HEK293 (cell line): Measurements from ENCODE around the gene NTN5.

ENCODE experiments used
- CTCF ChIA-PET: fragments of 350-600 bp; formaldehyde crosslinking; extraction: SDS; loops from one replicate; lab custom pipeline; 2021; ENCODE audit warnings: antibody characterized with exemption; lab: Yijun Ruan, JAX
- POLR2A ChIA-PET: fragments of 300-600 bp; formaldehyde crosslinking; extraction: SDS; loops from one replicate; lab custom pipeline; 2020; ENCODE audit warnings: antibody characterized with exemption, inconsistent platforms; lab: Yijun Ruan, JAX
- H3K27ac ChIP-seq: fragments of 200-500 bp; sonication (Bioruptor generic); 2 replicates; pipeline ENCODE4 v1.5.1; 2014; ENCODE audit warnings: low read depth, low read length, control low read depth, inconsistent platforms; ENCODE audit errors: extremely low read depth
- H3K36me3 ChIP-seq, 2 experiments: fragments of 200-500 bp in 1 of 2; sonication (Bioruptor generic) in 1 of 2; 1 replicate in 1 of 2; 2 replicates in 1 of 2; pipeline ENCODE4 v1.5.1; 2014 to 2017; ENCODE audit warnings: inconsistent platforms in 2 of 2, low read length in 2 of 2; ENCODE audit not compliant: control insufficient read depth in 2 of 2, insufficient read depth in 1 of 2
- H3K4me1 ChIP-seq: fragments of 200-500 bp; sonication (Bioruptor generic); 2 replicates; pipeline ENCODE4 v1.5.1; 2014; ENCODE audit warnings: mild to moderate bottlenecking, low read length, inconsistent platforms; ENCODE audit not compliant: control insufficient read depth, insufficient read depth
- H3K4me3 ChIP-seq: 2 replicates; pipeline ENCODE4 v1.5.1; 2011; ENCODE audit warnings: low read depth, mild to moderate bottlenecking, control low read depth, low read length, moderate library complexity
- H3K9me3 ChIP-seq: fragments of 200-500 bp; sonication (Bioruptor generic); 2 replicates; pipeline ENCODE4 v1.5.1; 2014; ENCODE audit warnings: low read depth, low read length, inconsistent platforms; ENCODE audit not compliant: control insufficient read depth, insufficient read depth
- BCL6B ChIP-seq: fragments of 450-650 bp; formaldehyde crosslinking; IDR thresholded peaks from 2 replicates; pipeline ENCODE4 v1.5.1; 2017; ENCODE audit warnings: missing biosample characterization, missing genetic modification characterization
- EGR2 ChIP-seq: fragments of 450-650 bp; formaldehyde crosslinking; IDR thresholded peaks from 2 replicates; pipeline ENCODE4 v1.5.1; 2016; ENCODE audit warnings: low read depth, missing biosample characterization, missing genetic modification characterization
- KLF1 ChIP-seq: fragments of 450-650 bp; formaldehyde crosslinking; IDR thresholded peaks from 2 replicates; pipeline ENCODE4 v1.5.1; 2016; ENCODE audit warnings: missing biosample characterization, missing genetic modification characterization
- PRDM1 ChIP-seq: fragments of 450-650 bp; formaldehyde crosslinking; IDR thresholded peaks from 2 replicates; pipeline ENCODE4; 2016; ENCODE audit warnings: missing biosample characterization, missing genetic modification characterization
- ZBTB10 ChIP-seq: fragments of 450-650 bp; formaldehyde crosslinking; IDR thresholded peaks from 2 replicates; pipeline ENCODE4 v1.5.1; 2016; ENCODE audit warnings: missing biosample characterization, missing genetic modification characterization
- ZBTB48 ChIP-seq: fragments of 450-650 bp; formaldehyde crosslinking; IDR thresholded peaks from 2 replicates; pipeline ENCODE4 v1.5.1; 2016; ENCODE audit warnings: missing biosample characterization, missing genetic modification characterization
- ZFHX2 ChIP-seq: fragments of 450-650 bp; formaldehyde crosslinking; conservative IDR thresholded peaks from 2 replicates; pipeline ENCODE4 v1.5.1; 2016; ENCODE audit warnings: missing biosample characterization, missing genetic modification characterization
- ZFP41 ChIP-seq: fragments of 450-650 bp; formaldehyde crosslinking; IDR thresholded peaks from 2 replicates; pipeline ENCODE4 v1.5.1; 2016; ENCODE audit warnings: missing biosample characterization, missing genetic modification characterization, borderline replicate concordance
- ZNF121 ChIP-seq: fragments of 450-650 bp; formaldehyde crosslinking; IDR thresholded peaks from 2 replicates; pipeline ENCODE4 v1.5.1; 2016; ENCODE audit warnings: missing biosample characterization, missing genetic modification characterization
- ZNF19 ChIP-seq: fragments of 450-650 bp; formaldehyde crosslinking; IDR thresholded peaks from 2 replicates; pipeline ENCODE4; 2016; ENCODE audit warnings: missing biosample characterization, missing genetic modification characterization, low read depth
- ZNF366 ChIP-seq: fragments of 450-650 bp; formaldehyde crosslinking; conservative IDR thresholded peaks from 2 replicates; pipeline ENCODE4 v1.5.1; 2016; ENCODE audit warnings: missing biosample characterization, missing genetic modification characterization
- ZNF548 ChIP-seq: fragments of 450-650 bp; formaldehyde crosslinking; IDR thresholded peaks from 2 replicates; pipeline ENCODE4 v1.5.1; 2016; ENCODE audit warnings: missing biosample characterization, missing genetic modification characterization
- ZNF596 ChIP-seq: fragments of 450-650 bp; IDR thresholded peaks from 2 replicates; pipeline ENCODE4 v1.5.0; 2018; ENCODE audit warnings: missing biosample characterization, mild to moderate bottlenecking, missing genetic modification characterization, moderate library complexity
- ZNF623 ChIP-seq: fragments of 450-650 bp; formaldehyde crosslinking; IDR thresholded peaks from 2 replicates; pipeline ENCODE4 v1.5.1; 2016; ENCODE audit warnings: missing biosample characterization, missing genetic modification characterization
- ZNF785 ChIP-seq: fragments of 450-650 bp; formaldehyde crosslinking; IDR thresholded peaks from 2 replicates; pipeline ENCODE4 v1.5.1; 2016; ENCODE audit warnings: missing biosample characterization, missing genetic modification characterization
- ZNF791 ChIP-seq: fragments of 450-650 bp; formaldehyde crosslinking; IDR thresholded peaks from 2 replicates; pipeline ENCODE4 v1.5.1; 2016; ENCODE audit warnings: missing biosample characterization, missing genetic modification characterization

The NTN5 gene

GRCh38 chr19:48644355-48644754 is 28.5 kb downstream of the NTN5 start:
- Histone ChIP-seq H3K36me3 (no peaks in the 10 kb centered on the region), H3K4me3 (no peak overlapping the region), H3K9me3 (no peaks in the 10 kb centered on the region), H3K27ac (0 out of 2 replicates have a peak overlapping the region, but pooled peaks have one; percentile 19), H3K4me1 (peaks cover 9% of the 10 kb centered on the region)
- POLR2A ChIA-PET, result interaction anchor here (0.7 to 3.9 kb wide), 4 partner anchors 10 to 308 kb away, joined by 3 to 39 read pairs (median 8); partner anchors contain the start of genes RPL18 and SPHK2
- CTCF ChIA-PET, result interaction anchor here (0.6 to 3.5 kb wide), 4 partner anchors 13 to 453 kb away, joined by 3 to 27 read pairs (median 14); partner anchors contain the start of gene HSD17B14
- no peak for TF ChIP-seq ZNF548
- TF ChIP-seq KLF1 (tag by site-specific recombination), result no peak
- no peak for TF ChIP-seq BCL6B

GRCh38 chr19:48642862-48643261 is 30.0 kb downstream of the NTN5 start:
- H3K4me3 ChIP-seq, result no peak overlapping the region
- TF ChIP-seq ZNF121 (tag by site-specific recombination) (peak; percentile 87), ZNF596 (tag by site-specific recombination) (0 out of 2 replicates have a peak, but pooled peaks have one; percentile 30), ZBTB48 (tag by site-specific recombination) (no peak), PRDM1 (tag by site-specific recombination) (peak; percentile 26; the same call in 1 of the 2 replicates), ZNF366 (tag by site-specific recombination) (peak; percentile 83)
- H3K27ac ChIP-seq, result no peak overlapping the region
- POLR2A ChIA-PET, result interaction anchor here (3.9 kb wide), 1 partner anchor 24 kb away, joined by 39 read pairs; the partner anchor contains the start of genes RPL18 and SPHK2
- no peaks in the 10 kb centered on the region for H3K9me3 ChIP-seq
- H3K4me1 ChIP-seq, result peaks cover 9% of the 10 kb centered on the region
- CTCF ChIA-PET, result interaction anchor here (0.7 to 3.5 kb wide), 4 partner anchors 32 to 1845 kb away, joined by 3 to 27 read pairs (median 4); no protein-coding TSS in a partner anchor
- H3K36me3 ChIP-seq, result no peaks in the 10 kb centered on the region

GRCh38 chr19:48641850-48642249 is 31.0 kb downstream of the NTN5 start:
- peaks cover 9% of the 10 kb centered on the region for H3K4me1 ChIP-seq
- no peaks in the 10 kb centered on the region for H3K9me3 ChIP-seq
- TF ChIP-seq ZNF623 (tag by site-specific recombination) (peak; percentile 96), ZNF785 (tag by site-specific recombination) (no peak)
- TF ChIP-seq, all 188 proteins: peak for 1
- no peaks in the 10 kb centered on the region for H3K36me3 ChIP-seq
- no peak overlapping the region for H3K27ac ChIP-seq
- ChIA-PET POLR2A (interaction anchor here (0.6 to 0.7 kb wide), 3 partner anchors 25 to 1778 kb away, joined by 3 to 5 read pairs (median 4); no protein-coding TSS in a partner anchor), CTCF (no interaction called here)
- H3K4me3 ChIP-seq, result no peak overlapping the region

GRCh38 chr19:48639483-48640375 is 33.1 kb downstream of the NTN5 start:
- ChIA-PET POLR2A (interaction anchor here (0.6 to 1.1 kb wide), 3 partner anchors 16 to 151 kb away, joined by 3 to 7 read pairs (median 4); no protein-coding TSS in a partner anchor), CTCF (interaction anchor here (0.6 to 0.7 kb wide), 3 partner anchors 12 to 257 kb away, joined by 3 read pairs; no protein-coding TSS in a partner anchor)
- Histone ChIP-seq H3K36me3 (no peaks in the 10 kb centered on the region), H3K4me1 (peaks cover 14% of the 10 kb centered on the region), H3K27ac (no peak overlapping the region), H3K4me3 (no peak overlapping the region), H3K9me3 (no peaks in the 10 kb centered on the region)
- TF ChIP-seq ZNF791, result no peak
- peak; percentile 57 for TF ChIP-seq ZFHX2 (tag by site-specific recombination)
- TF ChIP-seq ZNF19 (tag by site-specific recombination), result no peak
- no peak for TF ChIP-seq ZFP41 (tag by site-specific recombination)
- peak; percentile 33 for TF ChIP-seq EGR2 (tag by site-specific recombination)
- peak; percentile 44; the same call in 1 of the 2 replicates for TF ChIP-seq ZBTB10 (tag by site-specific recombination)
